DND-41 (cell line): ENCODE data around the gene LAMTOR2.

Source experiments
- CTCF ChIP-seq: IDR thresholded peaks from 2 replicates; pipeline ENCODE4 v1.5.1; 2012; ENCODE audit warnings: borderline replicate concordance, low read length, moderate library complexity, mild to moderate bottlenecking; ENCODE audit not compliant: poor library complexity, severe bottlenecking; ENCODE audit errors: extremely low read depth
- EZH2 ChIP-seq: IDR thresholded peaks from 3 replicates; pipeline ENCODE4 v1.6.1; 2012; ENCODE audit warnings: borderline replicate concordance, low read depth, mild to moderate bottlenecking, moderate library complexity, low read length, inconsistent platforms; ENCODE audit not compliant: severe bottlenecking

- TF ChIP-seq CTCF (no peak), EZH2 (no peak)
Observed at GRCh38 chr1:156054500-156055280, at the start of gene LAMTOR2.
